ENCODE data around the gene PLCXD3.

GRCh38 chr5:41406424-41406823 is 104.0 kb downstream of the PLCXD3 start:
- TF ChIP-seq CTCF (optimal IDR thresholded peaks at IDR 0.05 in 1 of 3, IDR thresholded peaks at IDR 0.05 in 1 of 3, conservative IDR thresholded peaks at IDR 0.05 in 1 of 3; ENCODE audit: extremely low read depth in 1 of 3, insufficient read depth in 2 of 3, low read length in 3 of 3) (no peak), EZH2 (IDR thresholded peaks at IDR 0.05; ENCODE audit: low read length) (no peak)
